ENCODE data around the gene HSDL2.
A peak's percentile ranks its signal among the peaks of the same experiment; 100 is the strongest.

The HSDL2 gene

DNA sequence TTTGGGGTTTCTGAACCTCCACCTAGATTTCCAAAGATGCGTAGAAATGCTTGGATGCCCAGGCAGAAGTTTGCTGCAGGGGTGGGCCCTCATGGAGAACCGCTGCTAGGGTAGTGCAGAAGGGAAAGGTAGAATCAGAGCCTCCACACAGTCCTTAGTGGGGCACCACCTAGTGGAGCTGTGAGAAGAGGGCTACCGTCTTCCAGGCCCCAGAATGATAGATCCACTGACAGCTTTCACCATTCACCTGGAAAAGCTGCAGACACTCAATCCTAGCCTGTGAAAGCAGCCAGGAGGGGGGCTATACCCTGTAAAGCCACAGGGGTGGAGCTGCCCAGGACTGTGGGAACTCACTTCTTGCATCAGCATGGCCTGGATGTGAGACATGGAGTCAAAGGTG is 13.3 kb upstream of the HSDL2 start:
- TF ChIP-seq, protein P1, sequence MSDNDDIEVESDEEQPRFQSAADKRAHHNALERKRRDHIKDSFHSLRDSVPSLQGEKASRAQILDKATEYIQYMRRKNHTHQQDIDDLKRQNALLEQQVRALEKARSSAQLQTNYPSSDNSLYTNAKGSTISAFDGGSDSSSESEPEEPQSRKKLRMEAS (IDR thresholded peaks at IDR 0.05): no peak
- peak; percentile 30; the same call in 1 of the 2 replicates for TF ChIP-seq RAD21 (IDR thresholded peaks at IDR 0.05; ENCODE audit: low read depth)

DNA sequence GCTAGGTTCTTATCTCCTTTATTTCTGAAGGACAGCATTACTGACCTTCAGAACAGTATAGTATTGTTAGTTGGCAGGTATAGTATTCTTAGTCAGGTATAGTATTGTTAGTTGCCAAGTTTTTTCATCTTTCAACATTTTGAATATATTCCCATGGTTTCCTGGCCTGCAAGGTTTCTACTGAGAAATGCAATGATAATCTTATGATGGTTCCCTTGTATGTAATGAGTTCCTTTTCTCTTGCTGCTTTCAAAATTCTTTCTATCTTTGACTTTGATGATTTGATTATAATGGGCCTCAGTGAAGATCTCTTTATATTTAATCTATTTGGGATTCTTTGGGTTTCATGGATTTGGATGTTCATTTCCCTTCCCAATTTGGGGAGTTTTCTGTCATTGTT is 12.4 kb upstream of the HSDL2 start:
- TF ChIP-seq TEAD4 (IDR thresholded peaks at IDR 0.05) (no peak), EP300 (IDR thresholded peaks at IDR 0.05; ENCODE audit: borderline replicate concordance) (no peak)
- TF ChIP-seq, protein P2, sequence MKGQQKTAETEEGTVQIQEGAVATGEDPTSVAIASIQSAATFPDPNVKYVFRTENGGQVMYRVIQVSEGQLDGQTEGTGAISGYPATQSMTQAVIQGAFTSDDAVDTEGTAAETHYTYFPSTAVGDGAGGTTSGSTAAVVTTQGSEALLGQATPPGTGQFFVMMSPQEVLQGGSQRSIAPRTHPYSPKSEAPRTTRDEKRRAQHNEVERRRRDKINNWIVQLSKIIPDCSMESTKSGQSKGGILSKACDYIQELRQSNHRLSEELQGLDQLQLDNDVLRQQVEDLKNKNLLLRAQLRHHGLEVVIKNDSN (IDR thresholded peaks at IDR 0.05): no peak

DNA sequence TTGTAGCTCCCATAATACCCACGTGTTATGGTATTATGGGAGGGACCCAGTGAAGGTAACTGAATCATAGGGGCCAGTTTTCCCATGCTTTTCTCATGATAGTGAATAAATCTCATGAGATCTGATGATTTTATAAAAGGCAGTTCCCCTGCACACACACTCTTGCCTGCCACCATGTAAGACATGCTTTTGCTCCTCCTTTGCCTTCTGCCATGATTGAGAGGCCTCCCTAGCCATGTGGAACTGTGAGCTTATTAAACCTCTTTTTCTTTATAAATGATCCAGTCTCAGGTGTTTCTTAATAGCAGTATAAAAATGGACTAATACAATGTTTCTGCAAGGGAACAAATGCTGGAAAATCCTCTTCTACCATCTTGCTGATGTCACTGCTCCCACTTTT is 10.1 kb upstream of the HSDL2 start:
- no peak for TF ChIP-seq ZBTB7A (IDR thresholded peaks at IDR 0.05; ENCODE audit: low read depth)
- no peak for TF ChIP-seq YY1 (IDR thresholded peaks at IDR 0.05; ENCODE audit: low read depth)
- TF ChIP-seq FOXM1 (IDR thresholded peaks at IDR 0.05; ENCODE audit: borderline replicate concordance, low read depth): no peak
- TF ChIP-seq TAF1 (IDR thresholded peaks at IDR 0.05; ENCODE audit: low read depth): no peak
- TF ChIP-seq, protein P2 (IDR thresholded peaks at IDR 0.05): no peak
- TF ChIP-seq EP300 (IDR thresholded peaks at IDR 0.05; ENCODE audit: borderline replicate concordance): no peak
- TF ChIP-seq TEAD4 (IDR thresholded peaks at IDR 0.05): no peak
- TF ChIP-seq EGR1 (IDR thresholded peaks at IDR 0.05): no peak
- no peak for TF ChIP-seq TCF12 (IDR thresholded peaks at IDR 0.05; ENCODE audit: low read depth)
- no peak for TF ChIP-seq RAD21 (IDR thresholded peaks at IDR 0.05; ENCODE audit: low read depth)
- TF ChIP-seq NFIC (IDR thresholded peaks at IDR 0.05): no peak

DNA sequence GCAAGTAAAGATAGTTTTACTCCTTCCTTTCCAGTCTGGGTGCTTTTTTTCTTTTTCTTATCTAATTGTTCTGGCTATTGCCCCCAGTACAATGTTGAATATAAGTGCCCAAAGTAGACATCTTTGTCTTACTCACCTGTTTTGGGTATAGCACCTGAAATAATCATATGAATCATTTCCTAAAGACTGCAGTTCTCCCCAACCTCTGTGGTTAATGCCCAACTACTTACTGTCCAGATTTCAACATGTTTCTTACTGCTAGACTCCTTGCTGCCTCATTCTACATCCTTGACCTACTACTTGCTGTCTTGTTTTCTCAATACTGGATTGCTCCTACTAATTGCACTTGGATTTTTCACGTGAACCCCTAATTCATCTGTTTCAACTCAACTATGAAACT is 8.8 kb upstream of the HSDL2 start:
- TF ChIP-seq, protein P1 (IDR thresholded peaks at IDR 0.05): no peak
- TF ChIP-seq NFIC (IDR thresholded peaks at IDR 0.05) (no peak), EP300 (IDR thresholded peaks at IDR 0.05; ENCODE audit: borderline replicate concordance) (no peak), TCF12 (IDR thresholded peaks at IDR 0.05; ENCODE audit: low read depth) (no peak), TEAD4 (IDR thresholded peaks at IDR 0.05) (no peak), RAD21 (IDR thresholded peaks at IDR 0.05; ENCODE audit: low read depth) (no peak), TAF1 (IDR thresholded peaks at IDR 0.05; ENCODE audit: low read depth) (no peak), FOXM1 (IDR thresholded peaks at IDR 0.05; ENCODE audit: borderline replicate concordance, low read depth) (no peak), YY1 (IDR thresholded peaks at IDR 0.05; ENCODE audit: low read depth) (no peak), CEBPB (IDR thresholded peaks at IDR 0.05) (no peak), EGR1 (IDR thresholded peaks at IDR 0.05) (no peak), CREB1 (IDR thresholded peaks at IDR 0.05; ENCODE audit: low read depth) (no peak)
- TF ChIP-seq, protein P2 (IDR thresholded peaks at IDR 0.05): no peak
- TF ChIP-seq, protein P3, sequence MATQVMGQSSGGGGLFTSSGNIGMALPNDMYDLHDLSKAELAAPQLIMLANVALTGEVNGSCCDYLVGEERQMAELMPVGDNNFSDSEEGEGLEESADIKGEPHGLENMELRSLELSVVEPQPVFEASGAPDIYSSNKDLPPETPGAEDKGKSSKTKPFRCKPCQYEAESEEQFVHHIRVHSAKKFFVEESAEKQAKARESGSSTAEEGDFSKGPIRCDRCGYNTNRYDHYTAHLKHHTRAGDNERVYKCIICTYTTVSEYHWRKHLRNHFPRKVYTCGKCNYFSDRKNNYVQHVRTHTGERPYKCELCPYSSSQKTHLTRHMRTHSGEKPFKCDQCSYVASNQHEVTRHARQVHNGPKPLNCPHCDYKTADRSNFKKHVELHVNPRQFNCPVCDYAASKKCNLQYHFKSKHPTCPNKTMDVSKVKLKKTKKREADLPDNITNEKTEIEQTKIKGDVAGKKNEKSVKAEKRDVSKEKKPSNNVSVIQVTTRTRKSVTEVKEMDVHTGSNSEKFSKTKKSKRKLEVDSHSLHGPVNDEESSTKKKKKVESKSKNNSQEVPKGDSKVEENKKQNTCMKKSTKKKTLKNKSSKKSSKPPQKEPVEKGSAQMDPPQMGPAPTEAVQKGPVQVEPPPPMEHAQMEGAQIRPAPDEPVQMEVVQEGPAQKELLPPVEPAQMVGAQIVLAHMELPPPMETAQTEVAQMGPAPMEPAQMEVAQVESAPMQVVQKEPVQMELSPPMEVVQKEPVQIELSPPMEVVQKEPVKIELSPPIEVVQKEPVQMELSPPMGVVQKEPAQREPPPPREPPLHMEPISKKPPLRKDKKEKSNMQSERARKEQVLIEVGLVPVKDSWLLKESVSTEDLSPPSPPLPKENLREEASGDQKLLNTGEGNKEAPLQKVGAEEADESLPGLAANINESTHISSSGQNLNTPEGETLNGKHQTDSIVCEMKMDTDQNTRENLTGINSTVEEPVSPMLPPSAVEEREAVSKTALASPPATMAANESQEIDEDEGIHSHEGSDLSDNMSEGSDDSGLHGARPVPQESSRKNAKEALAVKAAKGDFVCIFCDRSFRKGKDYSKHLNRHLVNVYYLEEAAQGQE (IDR thresholded peaks at IDR 0.05; ENCODE audit: low read depth): no peak

DNA sequence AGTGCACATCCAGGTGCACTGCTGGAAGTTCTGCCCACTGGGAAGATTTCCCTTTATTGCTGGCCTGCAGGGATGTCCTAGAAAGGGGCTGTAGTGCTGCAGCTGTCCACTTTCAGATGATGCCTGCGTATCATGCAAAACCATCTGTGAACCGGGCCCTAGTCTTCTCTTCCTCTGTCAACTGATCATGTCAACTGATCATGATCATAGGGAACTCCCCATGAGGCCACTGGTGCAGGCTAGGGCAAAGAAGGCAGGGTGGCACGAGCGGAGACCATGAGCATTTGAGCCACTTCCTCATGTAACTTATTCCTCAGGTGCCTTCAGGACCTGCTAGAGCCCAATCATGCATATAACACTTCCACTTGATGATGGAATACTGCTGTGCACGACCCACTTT is 4.5 kb upstream of the HSDL2 start:
- TF ChIP-seq CEBPB (IDR thresholded peaks at IDR 0.05) (no peak), TEAD4 (IDR thresholded peaks at IDR 0.05) (no peak), RAD21 (IDR thresholded peaks at IDR 0.05; ENCODE audit: low read depth) (no peak), FOXM1 (IDR thresholded peaks at IDR 0.05; ENCODE audit: borderline replicate concordance, low read depth) (no peak), YY1 (IDR thresholded peaks at IDR 0.05; ENCODE audit: low read depth) (no peak), EP300 (IDR thresholded peaks at IDR 0.05; ENCODE audit: borderline replicate concordance) (no peak), CREB1 (IDR thresholded peaks at IDR 0.05; ENCODE audit: low read depth) (no peak), TAF1 (IDR thresholded peaks at IDR 0.05; ENCODE audit: low read depth) (no peak), NFIC (IDR thresholded peaks at IDR 0.05) (no peak)
- TF ChIP-seq, protein P2 (IDR thresholded peaks at IDR 0.05): no peak
- TF ChIP-seq, protein P1 (IDR thresholded peaks at IDR 0.05): no peak

DNA sequence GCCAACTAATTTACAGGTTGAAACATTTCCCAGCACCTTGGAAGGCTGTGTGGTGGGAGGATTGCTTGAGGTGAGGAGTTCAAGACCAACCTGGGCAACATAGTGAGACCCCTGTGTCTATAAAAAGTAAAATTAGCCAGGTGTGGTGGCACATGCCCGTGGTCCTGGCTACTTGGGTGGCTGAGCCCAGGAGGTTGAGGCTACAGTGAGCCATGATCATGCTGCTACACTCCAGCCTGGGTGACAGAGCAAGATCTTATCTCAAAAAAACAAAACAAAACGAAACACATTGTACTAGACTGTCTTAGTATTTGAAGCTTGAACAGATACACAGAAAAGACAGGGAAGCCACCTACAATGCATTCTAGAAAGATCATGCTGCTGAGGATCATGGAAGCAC is 2.8 kb upstream of the HSDL2 start:
- TF ChIP-seq CREB1 (IDR thresholded peaks at IDR 0.05; ENCODE audit: low read depth) (no peak), FOXM1 (IDR thresholded peaks at IDR 0.05; ENCODE audit: borderline replicate concordance, low read depth) (no peak), RAD21 (IDR thresholded peaks at IDR 0.05; ENCODE audit: low read depth) (no peak), EP300 (IDR thresholded peaks at IDR 0.05; ENCODE audit: borderline replicate concordance) (no peak), CEBPB (IDR thresholded peaks at IDR 0.05) (no peak), ZBTB7A (IDR thresholded peaks at IDR 0.05; ENCODE audit: low read depth) (no peak), EGR1 (IDR thresholded peaks at IDR 0.05) (no peak), TAF1 (IDR thresholded peaks at IDR 0.05; ENCODE audit: low read depth) (no peak), NFIC (IDR thresholded peaks at IDR 0.05) (no peak), YY1 (IDR thresholded peaks at IDR 0.05; ENCODE audit: low read depth) (no peak)
- TF ChIP-seq, protein P3 (IDR thresholded peaks at IDR 0.05; ENCODE audit: low read depth): no peak
- TF ChIP-seq, protein P1 (IDR thresholded peaks at IDR 0.05): no peak
- TF ChIP-seq, protein P2 (IDR thresholded peaks at IDR 0.05): no peak
